Renal pelvis (tissue), 12 donors: ENCODE data around the gene ZNF624. TPM values are rescaled to one million over a fixed set of nuclear protein-coding genes. Genes with fewer than 3 reads are reported as not detected.
A peak's percentile ranks its signal among the peaks of the same experiment; 100 is the strongest.
"Not testable (repeated sequence)": the region's sequence is repeated elsewhere in the genome, so short reads cannot be mapped to it uniquely, and the experiment has no call there.

ENCODE experiments used
- DNase-seq: peaks from one replicate; pipeline ENCODE4 v3.0.0-alpha.2; 2013
- long read RNA-seq, 16 experiments: transcript quantifications; one replicate each; lab custom pipeline, GENCODE V29; 2026
- polyA plus RNA-seq, 3 donors: library from polyadenylated mRNA; unstranded; fragments of 120-200 nt; gene quantifications; one replicate each; pipeline ENCODE4 v1.2.1, GENCODE V29; 2013; ENCODE audit not compliant: insufficient read length in 3 of 3

Gene ZNF624
- polyA plus RNA-seq = 10 to 100 TPM; 10.3 to 11.2 (median 11.0) TPM
- long read RNA-seq, donor 1, full-length matches to known transcripts = 6 of 6 reads
- long read RNA-seq, donor 1, partial matches to known transcripts = 0 of 6 reads
- long read RNA-seq, donor 1, other reads (novel, unspliced or antisense) = 0 of 6 reads
- long read RNA-seq, donor 2, full-length matches to known transcripts = 6 of 6 reads
- long read RNA-seq, donor 2, partial matches to known transcripts = 0 of 6 reads
- long read RNA-seq, donor 2, other reads (novel, unspliced or antisense) = 0 of 6 reads
- long read RNA-seq, donor 3, full-length matches to known transcripts = 8 of 8 reads
- long read RNA-seq, donor 3, partial matches to known transcripts = 0 of 8 reads
- long read RNA-seq, donor 3, other reads (novel, unspliced or antisense) = 0 of 8 reads
- long read RNA-seq, donor 4, full-length matches to known transcripts = 7 of 7 reads
- long read RNA-seq, donor 4, partial matches to known transcripts = 0 of 7 reads
- long read RNA-seq, donor 4, other reads (novel, unspliced or antisense) = 0 of 7 reads
- long read RNA-seq, donor 5, full-length matches to known transcripts = 3 of 3 reads
- long read RNA-seq, donor 5, partial matches to known transcripts = 0 of 3 reads
- long read RNA-seq, donor 5, other reads (novel, unspliced or antisense) = 0 of 3 reads
- long read RNA-seq, donor 6, full-length matches to known transcripts = 7 of 7 reads
- long read RNA-seq, donor 6, partial matches to known transcripts = 0 of 7 reads
- long read RNA-seq, donor 6, other reads (novel, unspliced or antisense) = 0 of 7 reads
- long read RNA-seq, donor 7, full-length matches to known transcripts = 14 of 14 reads
- long read RNA-seq, donor 7, partial matches to known transcripts = 0 of 14 reads
- long read RNA-seq, donor 7, other reads (novel, unspliced or antisense) = 0 of 14 reads
- long read RNA-seq, donor 8, full-length matches to known transcripts = 3 of 3 reads
- long read RNA-seq, donor 8, partial matches to known transcripts = 0 of 3 reads
- long read RNA-seq, donor 8, other reads (novel, unspliced or antisense) = 0 of 3 reads
- long read RNA-seq, donor 9, full-length matches to known transcripts = 8 of 8 reads
- long read RNA-seq, donor 9, partial matches to known transcripts = 0 of 8 reads
- long read RNA-seq, donor 9, other reads (novel, unspliced or antisense) = 0 of 8 reads
- long read RNA-seq, donor 10, full-length matches to known transcripts = 4 of 4 reads
- long read RNA-seq, donor 10, partial matches to known transcripts = 0 of 4 reads
- long read RNA-seq, donor 10, other reads (novel, unspliced or antisense) = 0 of 4 reads
- long read RNA-seq, donor 11, full-length matches to known transcripts = 8 of 8 reads
- long read RNA-seq, donor 11, partial matches to known transcripts = 0 of 8 reads
- long read RNA-seq, donor 11, other reads (novel, unspliced or antisense) = 0 of 8 reads
- long read RNA-seq, donor 12, full-length matches to known transcripts = 2 of 2 reads
- long read RNA-seq, donor 12, partial matches to known transcripts = 0 of 2 reads
- long read RNA-seq, donor 12, other reads (novel, unspliced or antisense) = 0 of 2 reads
- long read RNA-seq, donor 13, full-length matches to known transcripts = 7 of 7 reads
- long read RNA-seq, donor 13, partial matches to known transcripts = 0 of 7 reads
- long read RNA-seq, donor 13, other reads (novel, unspliced or antisense) = 0 of 7 reads
- long read RNA-seq, donor 14 = 0 reads
- long read RNA-seq, donor 15 = 0 reads
- long read RNA-seq, donor 16, full-length matches to known transcripts = 10 of 10 reads
- long read RNA-seq, donor 16, partial matches to known transcripts = 0 of 10 reads
- long read RNA-seq, donor 16, other reads (novel, unspliced or antisense) = 0 of 10 reads

- peak; percentile 93 for DNase-seq
Observed at GRCh38 chr17:16653367-16654041, at the start of gene ZNF624. Gene ZNF624 (minus strand): TSS chr17:16653850.

- DNase-seq = not testable (repeated sequence)
Observed at GRCh38 chr17:16697603-16698002, 44.0 kb upstream of the ZNF624 start.

- not testable (repeated sequence) for DNase-seq
Observed at GRCh38 chr17:16690447-16690846, 36.8 kb upstream of the ZNF624 start.

GRCh38 chr17:16689731-16690281 lies 36.2 kb upstream of the ZNF624 start, which contains the start of gene CCDC144A:
Gene CCDC144A (plus strand): TSS chr17:16690241. CDS start chr17:16690401, 160 bp downstream.
- DNase-seq = not testable (repeated sequence)

- not testable (repeated sequence) for DNase-seq
Observed at GRCh38 chr17:16687151-16687550, 33.5 kb upstream of the ZNF624 start.

GRCh38 chr17:16686019-16686418 lies 32.4 kb upstream of the ZNF624 start:
- not testable (repeated sequence) for DNase-seq

GRCh38 chr17:16683290-16684138 lies 29.9 kb upstream of the ZNF624 start:
- not testable (repeated sequence) for DNase-seq

GRCh38 chr17:16676676-16677268 lies 23.1 kb upstream of the ZNF624 start:
- no peak for DNase-seq

GRCh38 chr17:16666907-16667636 lies 13.4 kb upstream of the ZNF624 start:
- not testable (repeated sequence) for DNase-seq

- not testable (repeated sequence) for DNase-seq
Observed at GRCh38 chr17:16666553-16666906, 12.9 kb upstream of the ZNF624 start.

- no peak for DNase-seq
Observed at GRCh38 chr17:16662936-16663335, 9.3 kb upstream of the ZNF624 start.

GRCh38 chr17:16661217-16661616 lies 7.6 kb upstream of the ZNF624 start:
- no peak for DNase-seq

- peak; percentile 0 for DNase-seq
Observed at GRCh38 chr17:16652847-16653366, 743 bp downstream of the ZNF624 start.

- DNase-seq = no peak
Observed at GRCh38 chr17:16652252-16652651, 1.4 kb downstream of the ZNF624 start.

- DNase-seq = no peak
Observed at GRCh38 chr17:16649585-16649984, 4.1 kb downstream of the ZNF624 start.

- no peak for DNase-seq
Observed at GRCh38 chr17:16639438-16639837, 14.2 kb downstream of the ZNF624 start.

GRCh38 chr17:16623282-16623681 lies 30.4 kb downstream of the ZNF624 start:
- no peak for DNase-seq
